HG03469 (cell line): ENCODE data around the gene SPRED2.
A peak's percentile ranks its signal among the peaks of the same experiment; 100 is the strongest.

Experiments
- ATAC-seq: cut with Tn5 transposase; IDR thresholded peaks from one replicate; pipeline ENCODE4 v1.9.1; 2021; ENCODE audit warnings: mild to moderate bottlenecking, moderate library complexity, moderate number of reproducible peaks; ENCODE audit not compliant: unreplicated experiment

The SPRED2 gene

GRCh38 chr2:65416945-65417344 is 15.5 kb downstream of the SPRED2 start:
- ATAC-seq: no peak

- ATAC-seq: no peak
Measured at GRCh38 chr2:65416321-65416720, 16.1 kb downstream of the SPRED2 start.

- ATAC-seq: no peak
Measured at GRCh38 chr2:65415091-65415490, 17.3 kb downstream of the SPRED2 start.

GRCh38 chr2:65413610-65414009 is 18.8 kb downstream of the SPRED2 start:
- ATAC-seq: no peak

GRCh38 chr2:65413106-65413505 is 19.3 kb downstream of the SPRED2 start:
- no peak for ATAC-seq

GRCh38 chr2:65411056-65411795 is 21.2 kb downstream of the SPRED2 start:
- ATAC-seq: no peak

GRCh38 chr2:65409045-65409444 is 23.4 kb downstream of the SPRED2 start:
- ATAC-seq: no peak

GRCh38 chr2:65407240-65407639 is 25.2 kb downstream of the SPRED2 start:
- ATAC-seq: no peak

- ATAC-seq: peak; percentile 59
Measured at GRCh38 chr2:65404988-65405697, 27.3 kb downstream of the SPRED2 start.

GRCh38 chr2:65403529-65403915 is 28.9 kb downstream of the SPRED2 start:
- no peak for ATAC-seq

- no peak for ATAC-seq
Measured at GRCh38 chr2:65402780-65403528, 29.4 kb downstream of the SPRED2 start.

GRCh38 chr2:65402323-65402722 is 30.1 kb downstream of the SPRED2 start:
- no peak for ATAC-seq

GRCh38 chr2:65397122-65397521 is 35.3 kb downstream of the SPRED2 start:
- ATAC-seq: no peak

- ATAC-seq: no peak
Measured at GRCh38 chr2:65396348-65397026, 35.9 kb downstream of the SPRED2 start.

- ATAC-seq: no peak
Measured at GRCh38 chr2:65395621-65396347, 36.6 kb downstream of the SPRED2 start.

GRCh38 chr2:65393743-65394422 is 38.5 kb downstream of the SPRED2 start:
- ATAC-seq: no peak

- ATAC-seq: no peak
Measured at GRCh38 chr2:65393046-65393445, 39.4 kb downstream of the SPRED2 start.

GRCh38 chr2:65392609-65393008 is 39.8 kb downstream of the SPRED2 start:
- no peak for ATAC-seq

- ATAC-seq: peak; percentile 52
Measured at GRCh38 chr2:65390134-65390533, 42.3 kb downstream of the SPRED2 start.

GRCh38 chr2:65389476-65389875 is 42.9 kb downstream of the SPRED2 start:
- ATAC-seq: no peak
